ENCODE measurements around the gene GRIP1.

- TF ChIP-seq, protein P1, sequence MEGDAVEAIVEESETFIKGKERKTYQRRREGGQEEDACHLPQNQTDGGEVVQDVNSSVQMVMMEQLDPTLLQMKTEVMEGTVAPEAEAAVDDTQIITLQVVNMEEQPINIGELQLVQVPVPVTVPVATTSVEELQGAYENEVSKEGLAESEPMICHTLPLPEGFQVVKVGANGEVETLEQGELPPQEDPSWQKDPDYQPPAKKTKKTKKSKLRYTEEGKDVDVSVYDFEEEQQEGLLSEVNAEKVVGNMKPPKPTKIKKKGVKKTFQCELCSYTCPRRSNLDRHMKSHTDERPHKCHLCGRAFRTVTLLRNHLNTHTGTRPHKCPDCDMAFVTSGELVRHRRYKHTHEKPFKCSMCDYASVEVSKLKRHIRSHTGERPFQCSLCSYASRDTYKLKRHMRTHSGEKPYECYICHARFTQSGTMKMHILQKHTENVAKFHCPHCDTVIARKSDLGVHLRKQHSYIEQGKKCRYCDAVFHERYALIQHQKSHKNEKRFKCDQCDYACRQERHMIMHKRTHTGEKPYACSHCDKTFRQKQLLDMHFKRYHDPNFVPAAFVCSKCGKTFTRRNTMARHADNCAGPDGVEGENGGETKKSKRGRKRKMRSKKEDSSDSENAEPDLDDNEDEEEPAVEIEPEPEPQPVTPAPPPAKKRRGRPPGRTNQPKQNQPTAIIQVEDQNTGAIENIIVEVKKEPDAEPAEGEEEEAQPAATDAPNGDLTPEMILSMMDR (IDR thresholded peaks at IDR 0.05; ENCODE audit: insufficient read depth, low read length) = no peak
- TF ChIP-seq POLR2AphosphoS5 (IDR thresholded peaks at IDR 0.05; ENCODE audit: low read depth) = no peak
- TF ChIP-seq GABPA (IDR thresholded peaks at IDR 0.05; ENCODE audit: low read depth) = no peak
These were observed 9.3 kb downstream of the GRIP1 start for GRCh38 chr12:66669541-66669940.
